ENCODE results near the gene CDHR2. TPM values are rescaled to one million over a fixed set of nuclear protein-coding genes. Genes with fewer than 3 reads are reported as not detected.

Gene CDHR2
- total RNA-seq, 2 experiments from 2014 or later, result 0.23 to 0.47 TPM

GRCh38 chr5:176564002-176564401, 14.9 kb downstream of the CDHR2 start:
- POLR2A ChIA-PET, result no interaction called here
- Mint-ChIP-seq H3K36me3 (ENCODE audit: low read depth) (no peaks in the 10 kb centered on the region), H3K4me1 (ENCODE audit: low read depth) (peaks cover 28% of the 10 kb centered on the region), H3K27me3 (peaks cover 3% of the 10 kb centered on the region), H3K4me3 (no peak overlapping the region), H3K27ac (no peak overlapping the region), H3K9me3 (no peaks in the 10 kb centered on the region)
- CTCF ChIA-PET, result interaction anchor here (1.4 to 2.1 kb wide), 3 partner anchors 11 to 94 kb away, joined by 3 to 5 read pairs (median 4); no protein-coding TSS in a partner anchor
- intact Hi-C loops (cut with micrococcal nuclease), result no loop called here
- no peak for ATAC-seq
- TF ChIP-seq CTCF (IDR thresholded peaks at IDR 0.05), result no peak
- no peak for DNase-seq

- H3K4me3 Mint-ChIP-seq, result no peak overlapping the region
- H3K9me3 Mint-ChIP-seq, result no peaks in the 10 kb centered on the region
- peaks cover 3% of the 10 kb centered on the region for H3K27me3 Mint-ChIP-seq
- no peak for TF ChIP-seq CTCF (IDR thresholded peaks at IDR 0.05)
- ATAC-seq (no peak), DNase-seq (no peak)
- H3K36me3 Mint-ChIP-seq (ENCODE audit: low read depth), result no peaks in the 10 kb centered on the region
- intact Hi-C loops (cut with micrococcal nuclease), result no loop called here
- ChIA-PET POLR2A (no interaction called here), CTCF (interaction anchor here (1.2 kb wide), 1 partner anchor 9 kb away, joined by 3 read pairs; no protein-coding TSS in a partner anchor)
- H3K27ac Mint-ChIP-seq, result no peak overlapping the region
- peaks cover 16% of the 10 kb centered on the region for H3K4me1 Mint-ChIP-seq (ENCODE audit: low read depth)
Observed at GRCh38 chr5:176565760-176566288, 16.7 kb downstream of the CDHR2 start.

GRCh38 chr5:176568657-176569056, 19.5 kb downstream of the CDHR2 start:
- ATAC-seq, result no peak
- no peak for TF ChIP-seq CTCF (IDR thresholded peaks at IDR 0.05)
- DNase-seq, result no peak
- CTCF ChIA-PET, result no interaction called here
- Mint-ChIP-seq H3K4me3 (no peak overlapping the region), H3K4me1 (ENCODE audit: low read depth) (no peaks in the 10 kb centered on the region), H3K27ac (no peak overlapping the region), H3K36me3 (ENCODE audit: low read depth) (no peaks in the 10 kb centered on the region), H3K9me3 (no peaks in the 10 kb centered on the region), H3K27me3 (no peaks in the 10 kb centered on the region)
- POLR2A ChIA-PET, result interaction anchor here (0.8 to 1.1 kb wide), 2 partner anchors 10 to 26 kb away, joined by 3 read pairs; no protein-coding TSS in a partner anchor
- intact Hi-C loops (cut with micrococcal nuclease), result no loop called here

- no peak for ATAC-seq
- no peak for DNase-seq
- Mint-ChIP-seq H3K9me3 (no peaks in the 10 kb centered on the region), H3K4me1 (ENCODE audit: low read depth) (no peaks in the 10 kb centered on the region), H3K27ac (no peak overlapping the region), H3K4me3 (no peak overlapping the region), H3K27me3 (no peaks in the 10 kb centered on the region), H3K36me3 (ENCODE audit: low read depth) (no peaks in the 10 kb centered on the region)
- TF ChIP-seq CTCF (IDR thresholded peaks at IDR 0.05), result no peak
- intact Hi-C loops (cut with micrococcal nuclease), result no loop called here
- CTCF ChIA-PET, result interaction anchor here (1.2 to 1.7 kb wide), 3 partner anchors 60 to 153 kb away, joined by 4 to 9 read pairs (median 5); partner anchors contain the start of genes EIF4E1B and SNCB
- POLR2A ChIA-PET, result no interaction called here
Observed at GRCh38 chr5:176570044-176570443, 20.9 kb downstream of the CDHR2 start.

- Mint-ChIP-seq H3K4me3 (no peak overlapping the region), H3K27ac (no peak overlapping the region), H3K4me1 (ENCODE audit: low read depth) (no peaks in the 10 kb centered on the region), H3K36me3 (ENCODE audit: low read depth) (no peaks in the 10 kb centered on the region), H3K27me3 (no peaks in the 10 kb centered on the region), H3K9me3 (no peaks in the 10 kb centered on the region)
- peak; percentile 95 for ATAC-seq
- peak; percentile 86 for DNase-seq
- ChIA-PET POLR2A (interaction anchor here (1.2 kb wide), 1 partner anchor 37 kb away, joined by 3 read pairs; the partner anchor contains the start of gene RNF44), CTCF (interaction anchor here (0.6 to 2.4 kb wide), 32 partner anchors 10 to 367 kb away, joined by 3 to 9 read pairs (median 3); partner anchors contain the start of genes EIF4E1B, RNF44, SNCB and TSPAN17)
- TF ChIP-seq CTCF (IDR thresholded peaks at IDR 0.05), result peak; percentile 82
- intact Hi-C loops (cut with micrococcal nuclease), result no loop called here
Observed at GRCh38 chr5:176573564-176574296, 24.6 kb downstream of the CDHR2 start.

Data from activated CD8-positive, alpha-beta T cell treated with anti-CD3 and anti-CD28 coated beads for 36 hours (primary cell).